Testis (tissue), 2 donors: ENCODE results near the gene SLC37A1.

Experiments
- CTCF ChIP-seq, 3 experiments: fragments of 450-650 bp in 2 of 3; fragments of 200-600 bp in 1 of 3; sonication (generic) in 1 of 3; IDR thresholded peaks; one replicate each; pipeline ENCODE4 v1.5.1; 2016 to 2019; ENCODE audit warnings: antibody characterized with exemption in 3 of 3, mild to moderate bottlenecking in 2 of 3, moderate library complexity in 1 of 3
- POLR2A ChIP-seq: fragments of 450-650 bp; IDR thresholded peaks from one replicate; pipeline ENCODE4 v1.6.1; 2017; ENCODE audit warnings: antibody characterized with exemption, mild to moderate bottlenecking, moderate library complexity

GRCh38 chr21:42570841-42571387 is 57.3 kb downstream of the SLC37A1 start:
- TF ChIP-seq CTCF (IDR thresholded peaks at IDR 0.05) (no peak), POLR2A (no peak)
